Fibroblast of the aortic adventitia (primary cell): ENCODE measurements around the gene MINDY4B. TPM values are rescaled to one million over a fixed set of nuclear protein-coding genes. Genes with fewer than 3 reads are reported as not detected.

Experiments
- DNase-seq: peaks from one replicate; pipeline ENCODE4 v3.0.0-alpha.2; 2010; ENCODE audit warnings: low read depth
- H3K4me3 ChIP-seq: 2 replicates; pipeline ENCODE4 v1.5.1; 2011; ENCODE audit warnings: low read depth, mild to moderate bottlenecking, control low read depth, low read length, moderate library complexity
- total RNA-seq: library from RNA; depleted of rRNA; stranded (reverse); fragments of >200 nt; gene quantifications from 2 replicates; pipeline ENCODE4 v1.2.3, GENCODE V29; 2012; ENCODE audit warnings: low replicate concordance
- TF ChIP-seq, protein P1 (sequence below): IDR thresholded peaks from 2 replicates; pipeline ENCODE4 v1.5.1; 2011; ENCODE audit warnings: mild to moderate bottlenecking, low read length, control low read depth, inconsistent platforms; ENCODE audit not compliant: insufficient read depth

Gene MINDY4B
- total RNA-seq, 1 donor: not detected

- no peak overlapping the region for H3K4me3 ChIP-seq
Observed at GRCh38 chr3:150828261-150828660, 77.0 kb downstream of the MINDY4B start.

DNA sequence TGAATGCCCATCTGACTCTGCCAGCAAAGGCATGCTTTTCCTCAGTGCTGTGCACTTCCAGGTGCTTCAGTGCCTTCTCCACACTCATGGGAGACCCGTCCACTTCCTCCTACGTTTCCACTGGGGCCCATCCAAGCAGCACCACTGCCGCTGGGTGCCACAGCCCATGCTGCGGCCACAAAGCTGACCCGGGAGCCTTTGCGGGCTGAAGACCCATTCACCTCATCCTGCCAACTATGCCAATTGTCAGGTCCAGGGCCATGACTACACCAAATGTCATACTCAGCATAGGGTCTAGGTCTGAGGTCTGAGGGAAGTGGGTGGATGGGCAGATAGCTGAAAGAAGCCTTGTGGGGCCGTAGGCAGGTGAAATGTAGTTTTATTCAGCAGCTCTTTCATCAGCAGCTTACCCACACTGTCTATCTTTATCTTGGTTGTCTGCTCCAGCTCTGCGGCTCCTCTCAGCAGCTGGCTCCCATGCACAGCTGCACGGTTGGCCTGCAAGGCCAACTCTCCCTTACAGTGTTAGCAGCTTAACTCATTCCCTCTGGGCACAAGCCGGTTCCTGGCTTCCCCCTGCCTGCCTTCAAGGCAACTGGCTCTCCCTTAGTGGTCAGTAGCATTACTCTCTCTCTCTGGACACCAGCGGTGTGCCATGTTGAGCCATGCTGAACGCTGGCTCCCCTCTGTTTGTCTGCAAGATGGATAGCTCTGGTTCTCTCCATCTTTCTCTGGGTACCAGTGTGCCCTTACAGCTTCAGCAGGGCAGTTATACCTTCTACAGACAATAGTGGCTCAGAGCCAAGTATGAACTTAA lies 78.6 kb downstream of the MINDY4B start:
- no peak for DNase-seq
- TF ChIP-seq, protein P1, sequence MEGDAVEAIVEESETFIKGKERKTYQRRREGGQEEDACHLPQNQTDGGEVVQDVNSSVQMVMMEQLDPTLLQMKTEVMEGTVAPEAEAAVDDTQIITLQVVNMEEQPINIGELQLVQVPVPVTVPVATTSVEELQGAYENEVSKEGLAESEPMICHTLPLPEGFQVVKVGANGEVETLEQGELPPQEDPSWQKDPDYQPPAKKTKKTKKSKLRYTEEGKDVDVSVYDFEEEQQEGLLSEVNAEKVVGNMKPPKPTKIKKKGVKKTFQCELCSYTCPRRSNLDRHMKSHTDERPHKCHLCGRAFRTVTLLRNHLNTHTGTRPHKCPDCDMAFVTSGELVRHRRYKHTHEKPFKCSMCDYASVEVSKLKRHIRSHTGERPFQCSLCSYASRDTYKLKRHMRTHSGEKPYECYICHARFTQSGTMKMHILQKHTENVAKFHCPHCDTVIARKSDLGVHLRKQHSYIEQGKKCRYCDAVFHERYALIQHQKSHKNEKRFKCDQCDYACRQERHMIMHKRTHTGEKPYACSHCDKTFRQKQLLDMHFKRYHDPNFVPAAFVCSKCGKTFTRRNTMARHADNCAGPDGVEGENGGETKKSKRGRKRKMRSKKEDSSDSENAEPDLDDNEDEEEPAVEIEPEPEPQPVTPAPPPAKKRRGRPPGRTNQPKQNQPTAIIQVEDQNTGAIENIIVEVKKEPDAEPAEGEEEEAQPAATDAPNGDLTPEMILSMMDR: no peak
- no peak overlapping the region for H3K4me3 ChIP-seq

More at GRCh38 chr3:150828261-150828660, 77.0 kb downstream of the MINDY4B start:
- no peak for DNase-seq
- TF ChIP-seq, protein P1: no peak

GRCh38 chr3:150825916-150826377 lies 79.3 kb downstream of the MINDY4B start:
- no peak for DNase-seq
- no peak overlapping the region for H3K4me3 ChIP-seq
- TF ChIP-seq, protein P1: no peak

GRCh38 chr3:150825192-150825915 lies 79.9 kb downstream of the MINDY4B start:
- H3K4me3 ChIP-seq: no peak overlapping the region
- TF ChIP-seq, protein P1: no peak
- DNase-seq: no peak

DNA sequence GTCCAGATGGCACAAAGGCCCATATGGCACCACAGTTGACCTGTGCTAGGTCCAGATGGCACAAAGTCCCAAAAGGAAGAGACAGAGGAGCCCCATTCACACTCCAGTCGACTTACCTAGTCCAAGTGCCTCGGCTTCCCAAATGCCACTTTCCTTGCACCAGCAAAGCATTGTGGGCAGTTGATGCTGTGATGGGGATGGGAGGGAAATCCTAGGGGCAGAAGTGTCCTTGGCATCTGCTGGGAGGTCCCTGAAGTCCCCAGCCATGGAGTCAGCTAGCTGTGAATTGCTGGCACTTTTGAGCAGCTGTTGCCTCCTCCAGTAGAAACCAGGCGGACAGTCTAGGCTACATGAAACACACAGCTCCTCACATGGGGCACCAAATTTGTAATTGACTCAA lies 82.0 kb downstream of the MINDY4B start:
- no peak overlapping the region for H3K4me3 ChIP-seq
- TF ChIP-seq, protein P1: no peak
- DNase-seq: no peak

DNA sequence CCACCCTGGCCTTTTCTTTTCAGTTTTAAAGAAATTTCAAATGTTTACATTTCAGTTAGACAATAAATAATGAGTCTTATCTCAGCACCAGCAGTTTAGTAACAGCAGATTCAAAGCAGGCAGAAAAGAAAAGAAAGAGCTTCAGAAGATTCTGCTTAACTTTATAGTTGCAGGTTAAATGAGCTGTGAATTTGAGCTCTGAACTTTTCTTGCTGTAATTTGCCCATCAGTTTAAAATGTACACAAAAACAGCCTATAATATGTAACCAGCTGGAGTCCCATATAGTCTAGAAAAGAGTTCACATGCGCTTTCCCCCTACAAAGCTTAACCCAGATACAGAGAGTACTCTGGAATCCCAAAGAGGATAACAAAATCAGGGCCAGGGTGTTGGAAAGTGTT lies 82.6 kb downstream of the MINDY4B start:
- TF ChIP-seq, protein P1: no peak

More for the DNA sequence above, 82.6 kb downstream of the MINDY4B start:
- no peak overlapping the region for H3K4me3 ChIP-seq
- DNase-seq: no peak

Other genes with a start within 250 kb of the MINDY4B start
- gene ERICH6, start 201.5 kb downstream of the MINDY4B start, total RNA-seq: 0.18 and 0.41 TPM in 2 replicates
- gene SIAH2, start 142.3 kb downstream of the MINDY4B start, total RNA-seq: 16.9 and 22.5 TPM in 2 replicates
- not detected in 2 replicates for gene CLRN1, start 67.3 kb upstream of the MINDY4B start, total RNA-seq
- 0.72 and 1.3 TPM in 2 replicates for gene MED12L, start 180.2 kb upstream of the MINDY4B start, total RNA-seq